ENCODE results near the gene DNAH12.

DNAH12 gene

GRCh38 chr3:57544181-57545125 is at the start of gene DNAH12:
Gene DNAH12 (minus strand): TSS chr3:57544344. CDS start chr3:57542870, 1,474 bp downstream.
- no peak for DNase-seq (ENCODE audit: extremely low read depth in 1 of 2, low read depth in 1 of 2)

- no peak for DNase-seq (ENCODE audit: extremely low read depth in 1 of 2, low read depth in 1 of 2)
Measured at GRCh38 chr3:57592306-57592705, 48.2 kb upstream of the DNAH12 start.

GRCh38 chr3:57587905-57588304 is 43.8 kb upstream of the DNAH12 start:
- DNase-seq (ENCODE audit: extremely low read depth in 1 of 2, low read depth in 1 of 2), result no peak

- no peak for DNase-seq (ENCODE audit: extremely low read depth in 1 of 2, low read depth in 1 of 2)
Measured at GRCh38 chr3:57586778-57587177, 42.6 kb upstream of the DNAH12 start.

- no peak for DNase-seq (ENCODE audit: extremely low read depth in 1 of 2, low read depth in 1 of 2)
Measured at GRCh38 chr3:57583544-57583943, 39.4 kb upstream of the DNAH12 start.

GRCh38 chr3:57582474-57583168 is 38.5 kb upstream of the DNAH12 start:
- no peak for DNase-seq (ENCODE audit: extremely low read depth in 1 of 2, low read depth in 1 of 2)

GRCh38 chr3:57577801-57578200 is 33.7 kb upstream of the DNAH12 start:
- DNase-seq (ENCODE audit: extremely low read depth in 1 of 2, low read depth in 1 of 2), result no peak

- no peak for DNase-seq (ENCODE audit: extremely low read depth in 1 of 2, low read depth in 1 of 2)
Measured at GRCh38 chr3:57575966-57576626, 32.0 kb upstream of the DNAH12 start.

- DNase-seq (ENCODE audit: extremely low read depth in 1 of 2, low read depth in 1 of 2), result no peak
Measured at GRCh38 chr3:57572096-57572495, 28.0 kb upstream of the DNAH12 start.

- DNase-seq (ENCODE audit: extremely low read depth in 1 of 2, low read depth in 1 of 2), result no peak
Measured at GRCh38 chr3:57570878-57571277, 26.7 kb upstream of the DNAH12 start.

- no peak for DNase-seq (ENCODE audit: extremely low read depth in 1 of 2, low read depth in 1 of 2)
Measured at GRCh38 chr3:57569859-57570450, 25.8 kb upstream of the DNAH12 start.

GRCh38 chr3:57559526-57559925 is 15.4 kb upstream of the DNAH12 start:
- no peak for DNase-seq (ENCODE audit: extremely low read depth in 1 of 2, low read depth in 1 of 2)

GRCh38 chr3:57557085-57557537 is 13.0 kb upstream of the DNAH12 start:
- DNase-seq (ENCODE audit: extremely low read depth in 1 of 2, low read depth in 1 of 2), result no peak

- DNase-seq (ENCODE audit: extremely low read depth in 1 of 2, low read depth in 1 of 2), result no peak
Measured at GRCh38 chr3:57556459-57557084, 12.4 kb upstream of the DNAH12 start.

- DNase-seq (ENCODE audit: extremely low read depth in 1 of 2, low read depth in 1 of 2), result peak; percentile 63 to 67
Measured at GRCh38 chr3:57555738-57556458, 11.8 kb upstream of the DNAH12 start, which contains the start of gene PDE12. Gene PDE12 (plus strand): TSS chr3:57556274. CDS start chr3:57556380, 106 bp downstream.

- DNase-seq (ENCODE audit: extremely low read depth in 1 of 2, low read depth in 1 of 2), result no peak
Measured at GRCh38 chr3:57555306-57555705, 11.2 kb upstream of the DNAH12 start.

GRCh38 chr3:57546616-57547015 is 2.5 kb upstream of the DNAH12 start:
- DNase-seq (ENCODE audit: extremely low read depth in 1 of 2, low read depth in 1 of 2), result no peak

GRCh38 chr3:57545636-57546268 is 1.6 kb upstream of the DNAH12 start:
- DNase-seq (ENCODE audit: extremely low read depth in 1 of 2, low read depth in 1 of 2), result no peak

- no peak for DNase-seq (ENCODE audit: extremely low read depth in 1 of 2, low read depth in 1 of 2)
Measured at GRCh38 chr3:57538465-57538864, 5.7 kb downstream of the DNAH12 start.

Data from activated CD8-positive, alpha-beta memory T cell treated with anti-CD3 and anti-CD28 coated beads for 1 hour (primary cell).